Heart left ventricle (tissue), 16 donors: ENCODE measurements around the gene LRRC3. TPM values are rescaled to one million over a fixed set of nuclear protein-coding genes. Genes with fewer than 3 reads are reported as not detected.

Source experiments
- ATAC-seq, 4 donors: fragments of 200-7000 bp; cut with Tn5 transposase; one replicate each; pipeline ENCODE4 v1.9.1; 2020 to 2022; ENCODE audit warnings: moderate library complexity in 4 of 4, mild to moderate bottlenecking in 3 of 4, moderate number of reproducible peaks in 1 of 4
- DNase-seq, 5 donors: peaks; one replicate each; pipeline ENCODE4 v3.0.0-alpha.2; 2020
- H3K27ac ChIP-seq, 12 donors: fragments of 200-600 bp; sonication (generic) in 4 of 12; one replicate each; pipeline versions ENCODE4 v1.5.0 to v1.8.0; 2016 to 2022; ENCODE audit warnings: mild to moderate bottlenecking in 2 of 12
- H3K27me3 ChIP-seq, 9 donors: fragments of 200-600 bp; sonication (generic) in 2 of 9; one replicate each; pipeline versions ENCODE4 v1.5.1 to v1.8.0; 2016 to 2022; ENCODE audit warnings: mild to moderate bottlenecking in 3 of 9
- H3K36me3 ChIP-seq, 9 donors: fragments of 200-600 bp; sonication (generic) in 2 of 9; one replicate each; pipeline versions ENCODE4 v1.5.0 to v1.8.0; 2018 to 2022; ENCODE audit warnings: mild to moderate bottlenecking in 2 of 9
- H3K4me1 ChIP-seq, 12 donors: fragments of 200-600 bp; sonication (generic) in 4 of 12; one replicate each; pipeline versions ENCODE4 v1.5.0 to v1.8.0; 2016 to 2022; ENCODE audit warnings: mild to moderate bottlenecking in 3 of 12
- H3K4me3 ChIP-seq, 12 donors: fragments of 200-600 bp; sonication (generic) in 4 of 12; one replicate each; pipeline versions ENCODE4 v1.5.0 to v1.8.0; 2017 to 2022; ENCODE audit warnings: mild to moderate bottlenecking in 9 of 12, moderate library complexity in 4 of 12
- H3K9me3 ChIP-seq, 12 donors: fragments of 200-600 bp; sonication (generic) in 4 of 12; one replicate each; pipeline versions ENCODE4 v1.5.0 to v1.8.0; 2016 to 2022; ENCODE audit warnings: mild to moderate bottlenecking in 1 of 12
- POLR2A ChIP-seq, 2 donors: fragments of 450-650 bp; IDR thresholded peaks; one replicate each; pipeline ENCODE4 v1.6.1; 2017; ENCODE audit warnings: antibody characterized with exemption in 2 of 2, mild to moderate bottlenecking in 2 of 2, moderate library complexity in 2 of 2
- WGBS, 4 donors: extraction: QIAGEN DNeasy Blood & Tissue Kit in 2 of 4; methylation state at CpG; one replicate each; pipeline versions ENCODE4 v1.1.5 to v1.1.7; 2013 to 2018; 5-methylcytosine and 5-hydroxymethylcytosine counted together
- intact Hi-C, 10 donors: fragments of 100-400 bp; cut with DNase I; formaldehyde crosslinking; loops; one replicate each; pipeline versions ENCODE4 v1.11.1 to v1.14.2; 2022
- polyA plus RNA-seq, 2 donors: library from polyadenylated mRNA; stranded (reverse); fragments of 200-250 nt; gene quantifications; one replicate each; pipeline ENCODE4 v1.2.3, GENCODE V29; 2013
- total RNA-seq, 9 donors: library from RNA; depleted of rRNA in 2 of 9; stranded (reverse); fragments of >200 nt in 2 of 9; fragmentation: NEBNext Ultra II Directional in 3 of 9; extraction: Animal tissue kit (Norgen Biotek cat#: 25700) in 3 of 9; gene quantifications; one replicate each; pipeline versions ENCODE4 v1.1.0 to v1.2.4, GENCODE V29; 2016 to 2023
- TF ChIP-seq, protein P1 (sequence below), 12 donors: fragments of 200-600 bp; sonication (generic) in 4 of 12; IDR thresholded peaks; one replicate each; pipeline versions ENCODE4 v1.5.0 to v1.8.0; 2018 to 2022; ENCODE audit warnings: antibody characterized with exemption in 12 of 12, mild to moderate bottlenecking in 5 of 12
- donor health status: ischemic (EF 13 %, LVEDD 7.1; RV severe dilation, severe dysfunction).
- donor health status: healthy with polysubstance abuse.
- donor health status: DM: no; HTN: yes; CAD: no.
- donor health status: DM: no; HTN: no; CAD: no.
- donor health status: ischemic (EF 25% LVEDD 6.9; RV normal size, moderate dysfunction).
- donor health status: ischemic (EF 25% LVEDD 5.7; RV mildly dilated, moderate dysfunction).
- donor health status: healthy.
- donor health status: DM: yes; HTN: yes; CAD: no.
- donor health status: ischemic (EF 35%, LVEDD 5.7; RV mildly dilated, moderate dysfunction).
- donor health status: nonischemic (EF 11% LVEDD 7.7; RV severe dilation, severe dysfunction).
- donor health status: DM: yes; HTN: yes; CAD: no.
- donor health status: PGD.
- donor health status: ischemic (EF 29% LVEDD 5.4; RV normal size, mild dysfunction).
- donor health status: nonischemic (EF 23%, LVEDD 6.1; RV moderate dilation, normal function).

Gene LRRC3
- total and polyA plus RNA-seq, 11 donors = 1.4 to 5.8 (median 2.3) TPM

GRCh38 chr21:44494418-44494817, 39.1 kb downstream of the LRRC3 start:
- Histone ChIP-seq H3K27me3 (peaks cover 0 to 16% (median 0%) of the 10 kb centered on the region in 9 donors), H3K27ac (no peak overlapping the region), H3K4me1 (peaks cover 0 to 34% (median 9%) of the 10 kb centered on the region in 12 donors), H3K4me3 (no peak overlapping the region), H3K36me3 (no peaks in the 10 kb centered on the region), H3K9me3 (peaks cover 0 to 19% (median 5%) of the 10 kb centered on the region in 12 donors)
- WGBS, 4 donors = 88 to 94% (median 93%) methylated on average over 17 of the region's 17 CpGs
- DNase-seq (peak in 1 of 5 donors; percentile 49), ATAC-seq (no peak)
- TF ChIP-seq, protein P1, sequence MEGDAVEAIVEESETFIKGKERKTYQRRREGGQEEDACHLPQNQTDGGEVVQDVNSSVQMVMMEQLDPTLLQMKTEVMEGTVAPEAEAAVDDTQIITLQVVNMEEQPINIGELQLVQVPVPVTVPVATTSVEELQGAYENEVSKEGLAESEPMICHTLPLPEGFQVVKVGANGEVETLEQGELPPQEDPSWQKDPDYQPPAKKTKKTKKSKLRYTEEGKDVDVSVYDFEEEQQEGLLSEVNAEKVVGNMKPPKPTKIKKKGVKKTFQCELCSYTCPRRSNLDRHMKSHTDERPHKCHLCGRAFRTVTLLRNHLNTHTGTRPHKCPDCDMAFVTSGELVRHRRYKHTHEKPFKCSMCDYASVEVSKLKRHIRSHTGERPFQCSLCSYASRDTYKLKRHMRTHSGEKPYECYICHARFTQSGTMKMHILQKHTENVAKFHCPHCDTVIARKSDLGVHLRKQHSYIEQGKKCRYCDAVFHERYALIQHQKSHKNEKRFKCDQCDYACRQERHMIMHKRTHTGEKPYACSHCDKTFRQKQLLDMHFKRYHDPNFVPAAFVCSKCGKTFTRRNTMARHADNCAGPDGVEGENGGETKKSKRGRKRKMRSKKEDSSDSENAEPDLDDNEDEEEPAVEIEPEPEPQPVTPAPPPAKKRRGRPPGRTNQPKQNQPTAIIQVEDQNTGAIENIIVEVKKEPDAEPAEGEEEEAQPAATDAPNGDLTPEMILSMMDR (IDR thresholded peaks at IDR 0.05) = no peak
- no peak for TF ChIP-seq POLR2A (IDR thresholded peaks at IDR 0.05)
- intact Hi-C loops = no loop called here

DNA sequence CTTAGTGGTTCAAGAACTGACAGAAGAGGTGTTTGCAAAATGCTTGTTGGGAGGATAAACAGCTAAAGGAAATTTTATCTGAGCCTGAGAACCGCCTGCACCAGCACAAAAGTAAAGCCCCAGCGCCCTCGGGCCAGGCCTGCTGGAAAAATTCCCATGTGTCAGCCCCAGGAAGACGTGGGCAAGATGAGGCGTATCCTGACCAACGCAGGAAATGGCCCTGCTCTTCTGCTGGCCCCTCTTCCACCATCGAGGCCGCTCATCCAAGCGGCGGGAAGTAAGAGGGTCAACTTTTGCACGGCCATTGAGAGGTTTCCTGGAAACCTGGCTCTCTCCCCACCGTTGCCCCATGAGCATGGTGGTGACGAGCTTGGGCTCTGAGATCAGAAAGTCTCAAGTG, 39.6 kb downstream of the LRRC3 start:
- TF ChIP-seq, protein P1 (IDR thresholded peaks at IDR 0.05) = no peak
- peaks cover 0 to 21% (median 0%) of the 10 kb centered on the region in 9 donors for H3K27me3 ChIP-seq
- intact Hi-C loops = no loop called here
- H3K4me1 ChIP-seq = peaks cover 0 to 34% (median 9%) of the 10 kb centered on the region in 12 donors
- peaks cover 0 to 19% (median 5%) of the 10 kb centered on the region in 12 donors for H3K9me3 ChIP-seq
- H3K4me3 ChIP-seq = no peak overlapping the region
- ATAC-seq = no peak
- no peaks in the 10 kb centered on the region for H3K36me3 ChIP-seq
- DNase-seq = no peak
- no peak overlapping the region for H3K27ac ChIP-seq
- 54 to 70% (median 64%) methylated on average over 13 of the region's 13 CpGs for WGBS, 4 donors

DNA sequence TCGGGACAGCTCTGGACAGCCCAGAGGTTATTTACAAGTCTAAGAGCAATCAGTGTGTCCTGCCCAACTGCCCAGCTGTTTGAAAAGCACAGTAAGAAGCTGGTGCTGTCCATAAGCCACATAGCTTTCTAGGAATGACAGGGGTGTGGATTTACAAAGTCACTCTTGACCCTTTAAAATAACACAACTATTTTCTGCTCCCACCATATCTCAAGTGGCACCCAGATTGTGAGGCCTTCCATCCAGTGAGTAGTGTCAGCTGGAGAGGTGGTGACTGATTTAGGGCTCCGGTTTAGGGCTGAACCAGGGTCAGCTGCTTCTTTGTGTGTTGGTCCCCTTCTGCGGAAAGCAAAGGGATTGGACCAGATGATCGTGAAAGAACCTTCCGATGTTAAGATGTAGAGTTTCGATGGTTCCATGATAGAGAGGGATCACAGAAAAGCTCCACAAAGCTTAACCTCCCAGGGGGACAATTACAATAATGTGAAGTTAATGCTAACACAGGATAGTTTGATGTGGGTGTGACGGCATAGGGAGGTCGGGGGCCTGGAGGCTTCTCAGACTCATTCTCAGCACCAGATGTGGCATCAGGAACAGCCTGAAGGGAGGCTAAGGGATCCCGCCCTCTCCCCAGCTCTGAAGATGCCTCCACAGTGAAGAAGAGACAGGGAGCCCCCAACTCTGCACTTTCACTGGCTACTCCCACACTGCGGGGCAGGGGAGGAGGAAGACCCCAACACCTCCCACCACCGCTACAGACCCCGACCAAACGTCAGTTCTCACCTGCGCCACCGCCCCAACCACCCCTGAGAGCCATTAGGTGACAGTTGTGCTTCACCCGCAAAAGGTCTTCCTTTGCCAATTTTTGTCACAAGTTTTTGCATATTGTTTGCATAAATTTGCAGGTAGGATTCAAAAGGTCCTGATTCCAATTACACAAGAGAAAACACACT, 40.6 kb downstream of the LRRC3 start:
- intact Hi-C loops = no loop called here
- 66 to 72% (median 69%) methylated on average over 16 of the region's 16 CpGs for WGBS, 4 donors
- H3K4me1 ChIP-seq = peaks cover 0 to 34% (median 9%) of the 10 kb centered on the region in 12 donors
- H3K9me3 ChIP-seq = peaks cover 0 to 19% (median 5%) of the 10 kb centered on the region in 12 donors
- H3K36me3 ChIP-seq = no peaks in the 10 kb centered on the region
- peaks cover 0 to 25% (median 0%) of the 10 kb centered on the region in 9 donors for H3K27me3 ChIP-seq
- DNase-seq (peak in 2 of 5 donors; percentile 47 to 56), ATAC-seq (peak; percentile 62 to 85 (median 70))
- H3K4me3 ChIP-seq = no peak overlapping the region
- H3K27ac ChIP-seq = no peak overlapping the region
- no peak for TF ChIP-seq POLR2A (IDR thresholded peaks at IDR 0.05)
- TF ChIP-seq, protein P1 (IDR thresholded peaks at IDR 0.05) = no peak
